T-cell (primary cell): Measurements from ENCODE around the gene TK2. TPM values are rescaled to one million over a fixed set of nuclear protein-coding genes. Genes with fewer than 3 reads are reported as not detected.

Experiments
- ATAC-seq, 4 experiments: fragments of 200-7000 bp in 3 of 4; fragments of 150-1000 bp in 1 of 4; cut with Tn5 transposase; replicated peaks in 1 of 4; 1 replicate in 3 of 4; 2 replicates in 1 of 4; pipeline ENCODE4 v1.10.0; 2021; ENCODE audit warnings: moderate library complexity in 3 of 4, mild to moderate bottlenecking in 2 of 4, moderate number of reproducible peaks in 1 of 4
- CTCF ChIA-PET, 2 donors: fragments of 300-600 bp; sonication (Branson Sonifier 250); formaldehyde crosslinking; loops; one replicate each; lab custom pipeline; 2022; ENCODE audit warnings: antibody characterized with exemption in 2 of 2; lab: Charles Lee
- POLR2A ChIA-PET, 2 donors: fragments of 300-600 bp; sonication (Branson Sonifier 250); formaldehyde crosslinking; loops; one replicate each; lab custom pipeline; 2022; ENCODE audit warnings: antibody characterized with exemption in 2 of 2; lab: Charles Lee
- DNase-seq, 35 experiments: peaks; one replicate each; pipeline versions ENCODE4 v3.0.0 to v3.0.0-alpha.2; 2013 to 2023
- H3K27ac ChIP-seq: one replicate; pipeline ENCODE4 v1.5.1; 2013; ENCODE audit warnings: low read length
- H3K27me3 ChIP-seq, 2 experiments: replicated peaks in 1 of 2; 1 replicate in 1 of 2; 2 replicates in 1 of 2; pipeline versions ENCODE4 v1.6.1 to v1.7.0; 2013; ENCODE audit warnings: low read length in 1 of 2, mixed read lengths in 1 of 2; ENCODE audit not compliant: control insufficient read depth in 2 of 2, insufficient read depth in 2 of 2; ENCODE audit errors: extremely low read depth in 1 of 2
- H3K36me3 ChIP-seq, 2 donors: 1 replicate in 1 of 2; 2 replicates in 1 of 2; pipeline versions ENCODE4 v1.6.1 to v1.7.0; 2013; ENCODE audit warnings: low read length in 1 of 2; ENCODE audit not compliant: control insufficient read depth in 2 of 2, insufficient read depth in 1 of 2; ENCODE audit errors: extremely low read depth in 1 of 2
- H3K4me1 ChIP-seq, 2 experiments: 1 replicate in 1 of 2; 2 replicates in 1 of 2; pipeline versions ENCODE4 v1.6.1 to v1.7.0; 2013; ENCODE audit warnings: low read length in 2 of 2, mixed read lengths in 1 of 2; ENCODE audit not compliant: insufficient read depth in 2 of 2, control insufficient read depth in 1 of 2; ENCODE audit errors: extremely low read depth in 1 of 2
- H3K4me3 ChIP-seq, 2 donors: 1 replicate in 1 of 2; 2 replicates in 1 of 2; pipeline versions ENCODE4 v1.5.1 to v1.7.0; 2013; ENCODE audit warnings: mild to moderate bottlenecking in 2 of 2, low read length in 1 of 2, moderate library complexity in 1 of 2; ENCODE audit not compliant: control insufficient read depth in 1 of 2; ENCODE audit errors: extremely low read depth in 1 of 2
- H3K9me3 ChIP-seq: 2 replicates; pipeline ENCODE4 v1.7.0; 2013
- H3K27ac Mint-ChIP-seq, 2 donors: one replicate each; pipeline ENCODE4 v1.8.0; 2020 to 2021; ENCODE audit warnings: mild to moderate bottlenecking in 2 of 2, mixed read lengths in 2 of 2
- H3K27me3 Mint-ChIP-seq, 2 donors: one replicate each; pipeline ENCODE4 v1.8.0; 2021 to 2022; ENCODE audit warnings: mixed read lengths in 2 of 2
- H3K36me3 Mint-ChIP-seq: one replicate; pipeline ENCODE4 v1.8.0; 2021; ENCODE audit warnings: mixed read lengths
- H3K4me1 Mint-ChIP-seq, 3 donors: one replicate each; pipeline ENCODE4 v1.8.0; 2020 to 2022; ENCODE audit warnings: mixed read lengths in 3 of 3, mild to moderate bottlenecking in 1 of 3
- H3K4me3 Mint-ChIP-seq, 3 donors: one replicate each; pipeline ENCODE4 v1.8.0; 2020 to 2022; ENCODE audit warnings: mild to moderate bottlenecking in 3 of 3, mixed read lengths in 3 of 3, moderate library complexity in 3 of 3
- H3K9me3 Mint-ChIP-seq, 3 donors: one replicate each; pipeline ENCODE4 v1.8.0; 2020 to 2022; ENCODE audit warnings: mixed read lengths in 3 of 3
- WGBS: methylation state at CpG from one replicate; pipeline ENCODE4 v1.1.5; 2013; ENCODE audit warnings: missing lambda C conversion rate; ENCODE audit not compliant: insufficient coverage; 5-methylcytosine and 5-hydroxymethylcytosine counted together
- total RNA-seq, 35 experiments: library from RNA in 6 of 35; stranded (reverse) in 6 of 35; fragments of 120-200 nt in 1 of 35; gene quantifications; one replicate each; pipeline versions ENCODE4 v1.2.1 to v1.2.4 and lab custom pipeline; 2013 to 2026

Gene TK2
- total RNA-seq, 5 donors from 2014 or later (not counting 1 experiment from before 2014, with no cell fraction given) = 4.6 to 10.8 (median 8.4) TPM

DNA sequence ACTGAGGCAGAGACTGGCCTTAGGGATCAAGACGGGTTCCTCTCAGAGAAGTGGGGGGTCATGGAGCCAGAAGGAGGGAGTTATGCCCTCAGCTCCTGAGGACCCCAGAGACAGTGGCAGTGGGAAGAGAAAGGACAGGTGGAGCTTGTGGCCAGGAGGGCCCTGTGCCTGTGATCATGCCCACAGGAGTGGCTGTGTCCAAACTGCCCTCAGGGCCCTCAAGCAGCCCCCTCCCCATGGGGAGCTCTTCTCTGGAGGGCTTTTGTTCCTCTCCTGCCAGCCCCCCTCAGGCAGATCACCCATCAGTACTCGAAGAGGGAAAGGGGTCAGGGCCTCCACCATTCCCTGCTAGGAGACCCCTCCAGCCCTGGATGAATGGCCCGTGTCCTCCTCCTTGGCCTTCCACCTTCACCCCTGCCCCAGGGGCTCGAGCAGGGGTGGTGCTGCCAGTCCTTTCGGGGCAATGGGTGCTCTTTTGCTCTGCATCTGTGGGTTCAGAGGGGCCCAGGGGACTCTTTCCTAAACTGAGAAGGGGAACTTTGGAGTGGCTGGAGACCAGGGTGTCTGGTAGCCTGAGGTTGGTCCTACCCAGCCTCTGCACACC, 70.2 kb downstream of the TK2 start:
- H3K4me3 Mint-ChIP-seq = no peak overlapping the region

GRCh38 chr16:66478733-66479511, 71.0 kb downstream of the TK2 start:
- POLR2A ChIA-PET = no interaction called here
- peaks cover 28 to 46% (median 31%) of the 10 kb centered on the region in 3 donors for H3K4me1 Mint-ChIP-seq
- peak; percentile 81 to 86 (median 84) for ATAC-seq

More for the DNA sequence above, 70.2 kb downstream of the TK2 start:
- ATAC-seq (no peak), DNase-seq (peak in 1 of 35 experiments; percentile 4)
- H3K36me3 ChIP-seq = no peaks in the 10 kb centered on the region
- 60% methylated on average over 1 of the region's 5 CpGs for WGBS
- Mint-ChIP-seq H3K4me1 (peaks cover 24 to 43% (median 26%) of the 10 kb centered on the region in 3 donors), H3K9me3 (no peaks in the 10 kb centered on the region), H3K36me3 (no peaks in the 10 kb centered on the region), H3K27me3 (no peaks in the 10 kb centered on the region), H3K27ac (no peak overlapping the region)
- H3K4me1 ChIP-seq = peaks cover 6 to 40% of the 10 kb centered on the region in 2 experiments
- ChIA-PET CTCF (interaction anchor here (0.7 to 1.5 kb wide), 3 partner anchors 10 to 120 kb away, joined by 3 to 5 read pairs (median 3); no protein-coding TSS in a partner anchor), POLR2A (no interaction called here)
- H3K27me3 ChIP-seq = peaks cover 0 to 7% of the 10 kb centered on the region in 2 experiments
- no peak overlapping the region for H3K4me3 ChIP-seq
- H3K9me3 ChIP-seq = no peaks in the 10 kb centered on the region
- no peak overlapping the region for H3K27ac ChIP-seq

DNA sequence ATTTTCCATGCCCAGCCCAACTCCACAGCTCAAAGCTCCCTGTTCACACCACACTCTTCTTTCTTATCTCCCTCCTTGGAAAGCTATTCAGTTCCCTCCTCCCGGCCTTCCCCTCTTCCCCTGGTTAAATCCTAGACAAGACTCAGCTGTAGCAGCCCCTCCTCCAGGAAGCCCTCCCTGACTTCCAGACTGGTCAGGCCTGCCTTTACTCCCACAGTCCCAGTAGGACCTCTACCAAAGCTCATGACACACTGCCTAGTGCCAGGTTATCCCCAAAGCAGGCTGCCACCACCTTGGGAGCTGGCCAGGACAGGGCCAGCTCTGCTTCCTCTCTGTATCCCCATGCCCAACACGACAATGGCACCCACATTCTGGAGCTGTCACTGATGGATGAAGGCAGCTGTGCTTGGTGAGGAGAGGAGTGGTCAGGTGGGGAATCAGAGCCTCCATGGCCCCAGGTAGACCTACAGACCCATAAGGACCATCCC, 72.8 kb downstream of the TK2 start:
- Mint-ChIP-seq H3K27me3 (no peaks in the 10 kb centered on the region), H3K36me3 (no peaks in the 10 kb centered on the region), H3K27ac (no peak overlapping the region), H3K4me1 (peaks cover 23 to 39% (median 30%) of the 10 kb centered on the region in 3 donors), H3K9me3 (no peaks in the 10 kb centered on the region), H3K4me3 (no peak overlapping the region)
- H3K36me3 ChIP-seq = no peaks in the 10 kb centered on the region
- WGBS = 86% methylated on average over 1 of the region's 2 CpGs
- H3K27ac ChIP-seq = no peak overlapping the region
- ChIA-PET POLR2A (interaction anchor here in 1 of 2 donors (0.6 kb wide), 1 partner anchor 43 kb away, joined by 3 read pairs; no protein-coding TSS in a partner anchor), CTCF (interaction anchor here (0.7 to 1.8 kb wide), 5 partner anchors 11 to 73 kb away, joined by 3 to 7 read pairs (median 3); no protein-coding TSS in a partner anchor)
- no peaks in the 10 kb centered on the region for H3K9me3 ChIP-seq
- DNase-seq (no peak), ATAC-seq (no peak)
- H3K4me3 ChIP-seq = no peak overlapping the region
- H3K4me1 ChIP-seq = peaks cover 8 to 40% of the 10 kb centered on the region in 2 experiments
- H3K27me3 ChIP-seq = no peaks in the 10 kb centered on the region

More at GRCh38 chr16:66478733-66479511, 71.0 kb downstream of the TK2 start:
- Histone ChIP-seq H3K9me3 (no peaks in the 10 kb centered on the region), H3K36me3 (no peaks in the 10 kb centered on the region), H3K27me3 (no peaks in the 10 kb centered on the region), H3K4me3 (no peak overlapping the region), H3K27ac (no peak overlapping the region), H3K4me1 (peaks cover 8 to 42% of the 10 kb centered on the region in 2 experiments)
- H3K36me3 Mint-ChIP-seq = no peaks in the 10 kb centered on the region
- 15% methylated on average over 8 of the region's 10 CpGs for WGBS
- H3K9me3 Mint-ChIP-seq = no peaks in the 10 kb centered on the region
- CTCF ChIA-PET = interaction anchor here (0.6 to 1.5 kb wide), 3 partner anchors 10 to 92 kb away, joined by 3 to 5 read pairs (median 3); no protein-coding TSS in a partner anchor
- no peaks in the 10 kb centered on the region for H3K27me3 Mint-ChIP-seq
- H3K4me3 Mint-ChIP-seq = peak overlapping the region in 2 of 3 donors; percentile 4 to 7
- peak; percentile 44 to 89 (median 71) for DNase-seq
- H3K27ac Mint-ChIP-seq = peak overlapping the region in 1 of 2 donors; percentile 74

- no peaks in the 10 kb centered on the region for H3K36me3 ChIP-seq
- H3K9me3 Mint-ChIP-seq = no peaks in the 10 kb centered on the region
- no peaks in the 10 kb centered on the region for H3K36me3 Mint-ChIP-seq
- H3K4me3 ChIP-seq = no peak overlapping the region
- CTCF ChIA-PET = interaction anchor here (0.7 to 1.8 kb wide), 4 partner anchors 11 to 106 kb away, joined by 3 to 7 read pairs (median 5); no protein-coding TSS in a partner anchor
- 52% methylated on average over 5 of the region's 8 CpGs for WGBS
- no peak for ATAC-seq
- H3K4me3 Mint-ChIP-seq = no peak overlapping the region
- H3K27me3 Mint-ChIP-seq = no peaks in the 10 kb centered on the region
- H3K4me1 ChIP-seq = peaks cover 8 to 40% of the 10 kb centered on the region in 2 experiments
- H3K4me1 Mint-ChIP-seq = peaks cover 23 to 39% (median 30%) of the 10 kb centered on the region in 3 donors
- peak in 19 of 35 experiments; percentile 7 to 47 (median 22) for DNase-seq
- no peaks in the 10 kb centered on the region for H3K9me3 ChIP-seq
- H3K27ac ChIP-seq = no peak overlapping the region
- peak overlapping the region in 1 of 2 donors; percentile 15 for H3K27ac Mint-ChIP-seq
- H3K27me3 ChIP-seq = no peaks in the 10 kb centered on the region
- POLR2A ChIA-PET = no interaction called here
Measured at GRCh38 chr16:66476328-66477027, 73.4 kb downstream of the TK2 start.

DNA sequence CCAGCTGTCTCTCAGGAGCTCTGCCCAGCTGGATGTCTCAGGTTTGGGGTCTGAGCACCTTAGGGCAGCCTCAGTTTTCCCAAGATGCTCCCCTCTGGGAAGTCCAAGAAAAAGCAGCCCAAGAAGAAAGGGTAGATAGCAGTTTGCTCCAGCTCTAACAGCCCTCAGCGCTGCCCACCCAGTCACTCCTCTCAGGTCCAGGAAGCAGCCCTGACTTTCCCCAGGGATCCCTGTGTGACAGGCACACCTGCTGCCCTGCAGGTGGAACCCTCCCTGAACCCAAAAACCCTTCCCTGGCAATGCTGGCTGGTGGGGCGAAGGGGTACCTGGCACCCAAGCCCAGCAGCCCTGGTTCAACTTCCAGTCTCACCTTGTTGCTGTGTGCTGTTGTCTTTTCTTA, 74.7 kb downstream of the TK2 start:
- Histone ChIP-seq H3K27ac (peak overlapping the region; percentile 16), H3K27me3 (no peaks in the 10 kb centered on the region), H3K36me3 (no peaks in the 10 kb centered on the region), H3K4me3 (no peak overlapping the region), H3K4me1 (peaks cover 8 to 40% of the 10 kb centered on the region in 2 experiments), H3K9me3 (no peaks in the 10 kb centered on the region)
- ATAC-seq = no peak
- Mint-ChIP-seq H3K27me3 (peaks cover 0 to 2% of the 10 kb centered on the region in 2 donors), H3K27ac (peak overlapping the region in 1 of 2 donors; percentile 4), H3K4me3 (peak overlapping the region in 1 of 3 donors; percentile 34), H3K9me3 (no peaks in the 10 kb centered on the region), H3K36me3 (no peaks in the 10 kb centered on the region), H3K4me1 (peaks cover 23 to 39% (median 30%) of the 10 kb centered on the region in 3 donors)
- WGBS = 100% methylated on average over 1 of the region's 2 CpGs
- DNase-seq = peak in 1 of 35 experiments; percentile 10
- ChIA-PET CTCF (interaction anchor here (0.6 to 1.7 kb wide), 4 partner anchors 11 to 70 kb away, joined by 3 to 5 read pairs (median 4); no protein-coding TSS in a partner anchor), POLR2A (no interaction called here)
